ENCODE measurements around the gene CCDC106. TPM values are rescaled to one million over a fixed set of nuclear protein-coding genes. Genes with fewer than 3 reads are reported as not detected.
A peak's percentile ranks its signal among the peaks of the same experiment; 100 is the strongest.

The CCDC106 gene
- total RNA-seq, 1 experiment from 2014 or later = 9.7 TPM

- H3K4me3 ChIP-seq = no peak overlapping the region
- DNase-seq = no peak
- H3K4me1 ChIP-seq = 0 out of 2 replicates have a peak, but pooled peaks cover 11% of the 10 kb centered on the region
- no peaks in the 10 kb centered on the region for H3K27me3 ChIP-seq
- no peak overlapping the region for H3K27ac ChIP-seq
- H3K36me3 ChIP-seq = no peaks in the 10 kb centered on the region
- H3K9me3 ChIP-seq (replicated peaks) = no peaks in the 10 kb centered on the region
Observed at GRCh38 chr19:55637534-55637933, 10.5 kb upstream of the CCDC106 start.

- Histone ChIP-seq H3K27me3 (no peaks in the 10 kb centered on the region), H3K4me1 (peaks cover 12% of the 10 kb centered on the region; the same call in 1 of the 2 replicates), H3K4me3 (no peak overlapping the region), H3K27ac (no peak overlapping the region), H3K9me3 (replicated peaks) (no peaks in the 10 kb centered on the region), H3K36me3 (no peaks in the 10 kb centered on the region)
- DNase-seq = peak; percentile 73 to 79
Observed at GRCh38 chr19:55638864-55639359, 9.1 kb upstream of the CCDC106 start.

GRCh38 chr19:55640043-55640576 is 7.9 kb upstream of the CCDC106 start:
- peak overlapping the region; percentile 84 for H3K4me3 ChIP-seq
- DNase-seq = peak in 1 of 2 experiments; percentile 37
- H3K4me1 ChIP-seq = peaks cover 9% of the 10 kb centered on the region; the same call in 1 of the 2 replicates
- peak overlapping the region; percentile 51 for H3K27ac ChIP-seq
- H3K36me3 ChIP-seq = peaks cover 6% of the 10 kb centered on the region
- H3K27me3 ChIP-seq = no peaks in the 10 kb centered on the region
- H3K9me3 ChIP-seq (replicated peaks) = no peaks in the 10 kb centered on the region

- H3K9me3 ChIP-seq (replicated peaks) = no peaks in the 10 kb centered on the region
- peak; percentile 75 to 80 for DNase-seq
- peaks cover 13% of the 10 kb centered on the region for H3K36me3 ChIP-seq
- no peaks in the 10 kb centered on the region for H3K27me3 ChIP-seq
- H3K27ac ChIP-seq = peak within 1 kb of the TSS; percentile 51
- peak within 1 kb of the TSS; percentile 84 for H3K4me3 ChIP-seq
- peaks cover 9% of the 10 kb centered on the region; the same call in 1 of the 2 replicates for H3K4me1 ChIP-seq
Observed at GRCh38 chr19:55640577-55641425, 7.2 kb upstream of the CCDC106 start, which contains the start of gene ZNF580. Gene ZNF580, plus strand, starts transcription at chr19:55641002. Its CDS starts 1,507 bp downstream, at chr19:55642509.

GRCh38 chr19:55641426-55642152 is 6.4 kb upstream of the CCDC106 start:
- Histone ChIP-seq H3K36me3 (peaks cover 13% of the 10 kb centered on the region), H3K27me3 (no peaks in the 10 kb centered on the region), H3K4me3 (peak overlapping the region; percentile 84), H3K9me3 (replicated peaks) (no peaks in the 10 kb centered on the region), H3K4me1 (peaks cover 9% of the 10 kb centered on the region; the same call in 1 of the 2 replicates), H3K27ac (peak overlapping the region; percentile 51)
- DNase-seq = peak in 1 of 2 experiments; percentile 45

GRCh38 chr19:55642153-55643002 is 5.6 kb upstream of the CCDC106 start:
- H3K27me3 ChIP-seq = no peaks in the 10 kb centered on the region
- H3K9me3 ChIP-seq (replicated peaks) = no peaks in the 10 kb centered on the region
- peak overlapping the region; percentile 84 for H3K4me3 ChIP-seq
- no peak overlapping the region for H3K27ac ChIP-seq
- peak in 1 of 2 experiments; percentile 36 for DNase-seq
- H3K36me3 ChIP-seq = peaks cover 19% of the 10 kb centered on the region
- H3K4me1 ChIP-seq = peaks cover 9% of the 10 kb centered on the region; the same call in 1 of the 2 replicates

- H3K4me1 ChIP-seq = peaks cover 9% of the 10 kb centered on the region; the same call in 1 of the 2 replicates
- peak within 1 kb of the TSS; percentile 84 for H3K4me3 ChIP-seq
- no peak within 1 kb of the TSS; the same call in 1 of the 2 replicates for H3K27ac ChIP-seq
- no peaks in the 10 kb centered on the region for H3K9me3 ChIP-seq (replicated peaks)
- H3K27me3 ChIP-seq = no peaks in the 10 kb centered on the region
- peak; percentile 73 to 83 for DNase-seq
- H3K36me3 ChIP-seq = peaks cover 19% of the 10 kb centered on the region
Observed at GRCh38 chr19:55643003-55643886, 4.8 kb upstream of the CCDC106 start, which contains the start of gene ZNF581. Gene ZNF581, plus strand, starts transcription at chr19:55643649. Its CDS starts 923 bp downstream, at chr19:55644572.

- H3K4me1 ChIP-seq = peaks cover 9% of the 10 kb centered on the region; the same call in 1 of the 2 replicates
- no peak overlapping the region; the same call in 1 of the 2 replicates for H3K27ac ChIP-seq
- H3K9me3 ChIP-seq (replicated peaks) = no peaks in the 10 kb centered on the region
Observed at GRCh38 chr19:55643887-55644176, 4.2 kb upstream of the CCDC106 start.

GRCh38 chr19:55644191-55644833 is 3.7 kb upstream of the CCDC106 start:
- H3K27ac ChIP-seq = no peak overlapping the region; the same call in 1 of the 2 replicates
- H3K9me3 ChIP-seq (replicated peaks) = no peaks in the 10 kb centered on the region
- peaks cover 9% of the 10 kb centered on the region; the same call in 1 of the 2 replicates for H3K4me1 ChIP-seq
- no peak for DNase-seq
- peaks cover 19% of the 10 kb centered on the region for H3K36me3 ChIP-seq
- no peaks in the 10 kb centered on the region for H3K27me3 ChIP-seq
- peak overlapping the region; percentile 84 for H3K4me3 ChIP-seq

More at GRCh38 chr19:55643887-55644176, 4.2 kb upstream of the CCDC106 start:
- H3K27me3 ChIP-seq = no peaks in the 10 kb centered on the region
- DNase-seq = no peak
- H3K36me3 ChIP-seq = peaks cover 19% of the 10 kb centered on the region
- H3K4me3 ChIP-seq = peak overlapping the region; percentile 84

- Histone ChIP-seq H3K27me3 (no peaks in the 10 kb centered on the region), H3K27ac (no peak overlapping the region), H3K9me3 (replicated peaks) (no peaks in the 10 kb centered on the region), H3K4me3 (no peak overlapping the region), H3K36me3 (peaks cover 19% of the 10 kb centered on the region), H3K4me1 (peaks cover 9% of the 10 kb centered on the region; the same call in 1 of the 2 replicates)
- no peak for DNase-seq
Observed at GRCh38 chr19:55644842-55645511, 3.0 kb upstream of the CCDC106 start.

- Histone ChIP-seq H3K36me3 (peaks cover 19% of the 10 kb centered on the region), H3K27me3 (no peaks in the 10 kb centered on the region), H3K4me1 (peaks cover 9% of the 10 kb centered on the region; the same call in 1 of the 2 replicates)
Observed at GRCh38 chr19:55645512-55645881, 2.5 kb upstream of the CCDC106 start.

More at GRCh38 chr19:55645512-55645881, 2.5 kb upstream of the CCDC106 start:
- H3K27ac ChIP-seq = no peak overlapping the region
- no peaks in the 10 kb centered on the region for H3K9me3 ChIP-seq (replicated peaks)
- no peak for DNase-seq
- H3K4me3 ChIP-seq = no peak overlapping the region

Data from SJCRH30 (cell line).